Measurements from ENCODE around the gene WDR33.

The WDR33 gene

GRCh38 chr2:127703282-127703681 lies 107.7 kb downstream of the WDR33 start:
- no peaks in the 10 kb centered on the region for H3K9me2 ChIP-seq (ENCODE audit: low read depth, low read length)
- peaks cover 55% of the 10 kb centered on the region for H3K36me3 ChIP-seq (ENCODE audit: insufficient read depth, low read length)
- no peaks in the 10 kb centered on the region for H3K79me2 ChIP-seq (ENCODE audit: insufficient read depth, low read length)
- H3K27me3 ChIP-seq (ENCODE audit: insufficient read depth, low read length): no peaks in the 10 kb centered on the region
- H3K4me2 ChIP-seq (ENCODE audit: low read length): no peak overlapping the region; the same call in 1 of the 2 replicates
- H3K9me3 ChIP-seq (ENCODE audit: low read length): no peaks in the 10 kb centered on the region
- peaks cover 27% of the 10 kb centered on the region for H3K4me1 ChIP-seq (ENCODE audit: insufficient read depth, low read length, severe bottlenecking)
- TF ChIP-seq EZH2 (IDR thresholded peaks at IDR 0.05; ENCODE audit: borderline replicate concordance, low read length): no peak
- no peak for TF ChIP-seq CTCF (IDR thresholded peaks at IDR 0.05; ENCODE audit: low read length)
- H3K27ac ChIP-seq (ENCODE audit: low read depth, low read length, poor library complexity, severe bottlenecking): no peak overlapping the region
- no peak overlapping the region for H3K9ac ChIP-seq (ENCODE audit: low read length)
- H2AFZ ChIP-seq (ENCODE audit: low read length): no peak overlapping the region
- H3F3A ChIP-seq (ENCODE audit: insufficient read depth, low read length): no peaks in the 10 kb centered on the region
- H3K4me3 ChIP-seq (ENCODE audit: low read depth, low read length, poor library complexity, severe bottlenecking): peak overlapping the region; percentile 80
- no peaks in the 10 kb centered on the region for H4K20me1 ChIP-seq (ENCODE audit: insufficient read depth, low read length)

GRCh38 chr2:127702395-127703009 lies 108.5 kb downstream of the WDR33 start:
- Histone ChIP-seq H3K4me2 (ENCODE audit: low read length) (peak overlapping the region; percentile 98), H3K36me3 (ENCODE audit: insufficient read depth, low read length) (peaks cover 47% of the 10 kb centered on the region), H4K20me1 (ENCODE audit: insufficient read depth, low read length) (no peaks in the 10 kb centered on the region), H3K9me3 (ENCODE audit: low read length) (no peaks in the 10 kb centered on the region), H3K4me3 (ENCODE audit: low read depth, low read length, poor library complexity, severe bottlenecking) (peak overlapping the region; percentile 80), H3K9ac (ENCODE audit: low read length) (peak overlapping the region; percentile 83), H3K27me3 (ENCODE audit: insufficient read depth, low read length) (no peaks in the 10 kb centered on the region), H3K9me2 (ENCODE audit: low read depth, low read length) (no peaks in the 10 kb centered on the region), H3K4me1 (ENCODE audit: insufficient read depth, low read length, severe bottlenecking) (peaks cover 27% of the 10 kb centered on the region), H2AFZ (ENCODE audit: low read length) (no peak overlapping the region), H3K79me2 (ENCODE audit: insufficient read depth, low read length) (no peaks in the 10 kb centered on the region), H3K27ac (ENCODE audit: low read depth, low read length, poor library complexity, severe bottlenecking) (peak overlapping the region; percentile 1), H3F3A (ENCODE audit: insufficient read depth, low read length) (no peaks in the 10 kb centered on the region)
- TF ChIP-seq EZH2 (IDR thresholded peaks at IDR 0.05; ENCODE audit: borderline replicate concordance, low read length): no peak
- no peak; the same call in 1 of the 2 replicates for TF ChIP-seq CTCF (IDR thresholded peaks at IDR 0.05; ENCODE audit: low read length)

- H2AFZ ChIP-seq (ENCODE audit: low read length): no peak overlapping the region
- peaks cover 41% of the 10 kb centered on the region for H3K36me3 ChIP-seq (ENCODE audit: insufficient read depth, low read length)
Measured at GRCh38 chr2:127701651-127702394, 109.1 kb downstream of the WDR33 start.

More at GRCh38 chr2:127701651-127702394, 109.1 kb downstream of the WDR33 start:
- H4K20me1 ChIP-seq (ENCODE audit: insufficient read depth, low read length): no peaks in the 10 kb centered on the region
- H3K4me3 ChIP-seq (ENCODE audit: low read depth, low read length, poor library complexity, severe bottlenecking): peak overlapping the region; percentile 80
- H3K9me2 ChIP-seq (ENCODE audit: low read depth, low read length): no peaks in the 10 kb centered on the region
- peak overlapping the region; percentile 1 for H3K27ac ChIP-seq (ENCODE audit: low read depth, low read length, poor library complexity, severe bottlenecking)
- peak overlapping the region; percentile 98 for H3K4me2 ChIP-seq (ENCODE audit: low read length)
- peaks cover 27% of the 10 kb centered on the region for H3K4me1 ChIP-seq (ENCODE audit: insufficient read depth, low read length, severe bottlenecking)
- H3K27me3 ChIP-seq (ENCODE audit: insufficient read depth, low read length): no peaks in the 10 kb centered on the region
- TF ChIP-seq CTCF (IDR thresholded peaks at IDR 0.05; ENCODE audit: low read length): no peak; the same call in 1 of the 2 replicates
- TF ChIP-seq EZH2 (IDR thresholded peaks at IDR 0.05; ENCODE audit: borderline replicate concordance, low read length): no peak
- no peaks in the 10 kb centered on the region for H3K9me3 ChIP-seq (ENCODE audit: low read length)
- H3F3A ChIP-seq (ENCODE audit: insufficient read depth, low read length): no peaks in the 10 kb centered on the region
- H3K79me2 ChIP-seq (ENCODE audit: insufficient read depth, low read length): no peaks in the 10 kb centered on the region
- H3K9ac ChIP-seq (ENCODE audit: low read length): peak overlapping the region; percentile 83

Data from OCI-LY1 (cell line).